ENCODE measurements around the gene SAMD13.
A peak's percentile ranks its signal among the peaks of the same experiment; 100 is the strongest.
"Not testable (repeated sequence)": the region's sequence is repeated elsewhere in the genome, so short reads cannot be mapped to it uniquely, and the experiment has no call there.

Gene SAMD13

DNA sequence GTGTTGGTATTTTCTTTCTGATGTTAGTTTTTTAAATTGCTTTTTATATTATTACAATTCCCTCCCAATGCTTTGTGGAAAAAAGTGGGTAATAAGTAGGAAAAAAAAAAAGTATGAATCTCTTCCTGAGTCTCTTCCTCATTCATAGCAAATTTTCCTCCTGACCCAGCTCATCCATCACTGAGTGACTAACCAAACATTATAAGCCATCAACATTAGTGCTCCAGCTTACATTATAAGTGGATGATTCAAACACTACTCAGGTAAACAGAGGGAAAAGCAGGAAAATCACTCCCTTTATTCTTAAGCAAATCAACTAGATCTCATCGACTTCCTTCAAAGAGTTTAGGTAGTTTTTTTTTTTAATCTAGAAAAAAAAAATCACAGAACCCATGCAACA, 15.4 kb upstream of the SAMD13 start:
- DNase-seq (ENCODE audit: low read depth), result peak; percentile 10

DNA sequence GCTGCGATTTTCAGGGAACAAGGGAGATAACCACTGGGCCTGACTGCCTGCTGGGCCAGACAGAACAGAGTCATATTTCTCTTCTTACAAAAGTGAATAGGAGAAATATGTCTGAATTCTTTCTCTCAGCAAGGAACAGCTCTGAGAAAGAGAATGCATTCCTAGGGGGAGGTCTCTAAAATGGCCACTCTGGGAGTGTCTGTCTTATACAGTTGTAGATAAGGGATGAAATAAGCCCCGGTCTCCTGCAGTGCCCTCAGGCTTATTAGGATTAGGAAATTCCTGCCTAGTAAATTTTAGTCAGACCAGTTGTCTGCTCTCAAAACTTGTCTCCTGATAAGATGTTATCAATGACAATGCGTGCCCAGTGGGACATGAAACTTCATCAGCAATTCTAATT, 14.1 kb upstream of the SAMD13 start:
- not testable (repeated sequence) for DNase-seq (ENCODE audit: low read depth)

- no peak for DNase-seq (ENCODE audit: low read depth)
These were observed 12.2 kb upstream of the SAMD13 start for GRCh38 chr1:84289169-84289785.

GRCh38 chr1:84291882-84292655, 9.4 kb upstream of the SAMD13 start:
- DNase-seq (ENCODE audit: low read depth), result no peak

DNA sequence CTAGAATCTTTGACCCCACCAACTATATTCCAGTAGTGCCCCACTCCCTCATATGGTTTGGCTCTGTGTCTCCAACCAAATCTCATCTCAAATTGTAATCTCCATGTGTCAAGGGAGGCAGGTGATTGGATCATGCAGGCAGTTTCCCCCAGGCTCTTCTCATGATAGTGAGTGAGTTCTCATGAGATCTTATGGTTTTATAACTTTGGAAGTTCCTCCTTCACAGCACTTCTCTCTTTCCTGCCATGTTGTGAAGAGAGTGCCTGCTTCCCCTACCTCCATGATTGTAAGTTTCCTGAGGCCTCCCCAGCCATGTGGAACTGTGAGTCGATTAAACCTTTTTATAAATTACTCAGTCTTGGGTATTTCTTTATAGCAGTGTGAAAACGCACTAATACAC, 7.7 kb upstream of the SAMD13 start:
- no peak for DNase-seq (ENCODE audit: low read depth)

GRCh38 chr1:84294751-84295150, 6.8 kb upstream of the SAMD13 start:
- no peak for DNase-seq (ENCODE audit: low read depth)

GRCh38 chr1:84297546-84298244, 3.8 kb upstream of the SAMD13 start:
- no peak for DNase-seq (ENCODE audit: low read depth)

GRCh38 chr1:84298328-84298683, 3.2 kb upstream of the SAMD13 start:
- peak; percentile 7 for DNase-seq (ENCODE audit: low read depth)

DNA sequence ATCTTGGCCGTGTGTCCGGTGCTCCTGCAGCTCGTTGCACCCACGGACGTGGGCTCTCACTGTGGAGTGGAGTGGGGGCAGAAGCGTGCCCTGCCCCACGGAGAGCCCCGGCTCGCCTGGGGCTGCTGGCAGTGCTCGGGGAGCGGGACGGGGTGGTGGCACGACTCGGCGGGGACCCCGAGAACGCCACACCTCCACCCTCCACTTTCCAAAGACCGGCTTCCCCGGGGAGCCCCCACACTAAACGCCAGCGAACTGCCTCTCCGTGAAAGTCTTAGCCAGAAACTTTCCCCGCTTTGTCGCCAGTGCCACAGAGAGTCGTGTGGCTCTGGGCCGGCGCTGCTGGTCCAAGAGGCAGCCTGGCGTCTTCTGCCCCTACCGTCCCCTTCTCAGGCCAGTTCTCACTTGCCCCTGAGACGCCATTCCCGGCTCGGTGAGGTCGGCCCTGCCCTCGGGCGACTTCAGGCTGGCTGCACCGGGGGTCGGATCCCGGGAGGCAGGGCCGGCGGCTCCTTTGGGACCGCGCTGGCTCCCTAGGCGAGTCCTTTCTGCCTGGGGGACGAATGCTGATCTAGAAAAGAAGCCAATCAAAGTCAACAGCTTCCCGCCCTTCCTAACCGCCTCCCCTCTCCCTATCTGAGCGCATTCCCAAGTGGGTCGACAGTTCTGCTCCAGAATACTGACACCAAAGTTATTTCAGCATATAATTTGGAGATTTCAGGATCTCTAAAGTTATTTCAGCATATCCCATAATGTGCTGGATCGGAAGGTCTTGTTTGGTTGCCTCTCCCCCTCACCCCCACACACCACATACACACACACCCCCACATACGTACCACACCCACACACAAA, 2.6 kb upstream of the SAMD13 start:
- no peak for DNase-seq (ENCODE audit: low read depth)

DNA sequence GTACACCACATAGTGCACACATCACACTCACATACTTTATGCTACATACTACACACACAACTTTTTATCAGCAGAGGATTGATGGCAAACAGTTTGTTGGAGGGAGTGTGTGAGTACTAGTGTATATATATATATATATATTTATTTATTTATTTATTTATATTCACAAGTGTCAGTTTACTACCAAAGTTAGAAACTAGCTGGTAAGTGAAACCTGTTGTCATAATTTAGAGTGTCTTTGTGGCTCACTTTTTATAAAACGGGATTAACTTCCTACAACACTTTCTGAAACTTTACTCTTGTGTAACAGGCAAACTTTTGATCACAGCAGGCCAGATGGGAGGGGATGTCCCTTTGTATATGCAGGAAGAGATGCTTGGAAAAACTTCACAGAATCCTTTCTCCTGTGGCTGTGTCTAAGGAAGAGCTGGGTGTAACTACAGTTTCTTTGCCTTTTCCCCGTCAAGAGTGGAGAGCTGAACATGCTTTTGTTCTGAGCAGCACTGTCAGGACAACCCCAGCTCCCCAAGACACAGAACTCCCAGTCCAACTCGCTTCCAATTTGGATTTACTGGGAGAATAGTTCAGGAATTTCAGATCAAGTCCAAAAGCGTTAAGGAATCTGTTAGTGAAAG, 1.9 kb upstream of the SAMD13 start:
- DNase-seq (ENCODE audit: low read depth), result no peak

GRCh38 chr1:84300501-84300900, 1.0 kb upstream of the SAMD13 start:
- no peak for DNase-seq (ENCODE audit: low read depth)

GRCh38 chr1:84301785-84302385, 377 bp downstream of the SAMD13 start:
- DNase-seq (ENCODE audit: low read depth), result no peak

DNA sequence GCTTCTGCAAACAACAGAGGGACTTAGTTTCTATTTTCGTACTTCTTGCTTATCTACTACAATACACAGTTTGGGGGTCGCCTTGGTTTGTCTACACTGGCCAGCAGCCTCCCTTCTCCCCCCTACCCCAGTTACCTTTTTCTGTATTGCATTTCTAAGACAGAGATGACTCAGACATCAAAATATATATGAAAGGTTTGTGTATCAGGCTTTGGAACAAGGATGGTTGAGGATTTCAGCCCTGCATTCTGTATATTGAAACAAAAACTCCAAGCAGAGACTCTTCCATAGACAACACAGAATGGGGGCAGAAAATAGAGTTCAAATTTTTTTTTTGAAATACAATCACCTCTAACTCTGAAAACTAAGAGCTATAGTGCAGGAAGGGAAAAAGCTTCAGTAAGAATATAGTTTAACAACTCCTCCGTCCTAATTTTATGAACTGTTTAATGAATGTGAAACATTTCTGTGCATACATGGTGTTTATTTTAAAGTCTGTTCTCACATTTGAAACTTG, 1.9 kb downstream of the SAMD13 start:
- no peak for DNase-seq (ENCODE audit: low read depth)

DNA sequence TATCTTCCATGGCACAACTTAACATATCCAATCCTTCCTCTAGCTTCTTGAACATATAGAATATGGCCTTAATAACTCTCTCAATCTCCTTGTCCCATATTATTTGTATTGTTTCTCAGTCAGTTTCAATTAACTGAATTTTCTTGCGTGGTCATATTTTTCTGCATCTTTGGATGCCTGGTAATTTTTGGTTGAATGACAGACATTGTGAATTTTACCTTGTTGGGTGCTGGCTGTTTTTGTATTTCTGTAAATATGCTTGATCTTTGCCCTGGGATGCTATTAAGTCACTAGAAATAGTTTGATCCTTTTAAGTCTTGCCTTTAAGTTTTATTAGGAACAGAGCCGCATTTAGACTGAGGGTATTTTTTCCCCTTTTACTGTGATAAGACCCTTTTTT, 5.9 kb downstream of the SAMD13 start:
- DNase-seq (ENCODE audit: low read depth), result no peak

DNA sequence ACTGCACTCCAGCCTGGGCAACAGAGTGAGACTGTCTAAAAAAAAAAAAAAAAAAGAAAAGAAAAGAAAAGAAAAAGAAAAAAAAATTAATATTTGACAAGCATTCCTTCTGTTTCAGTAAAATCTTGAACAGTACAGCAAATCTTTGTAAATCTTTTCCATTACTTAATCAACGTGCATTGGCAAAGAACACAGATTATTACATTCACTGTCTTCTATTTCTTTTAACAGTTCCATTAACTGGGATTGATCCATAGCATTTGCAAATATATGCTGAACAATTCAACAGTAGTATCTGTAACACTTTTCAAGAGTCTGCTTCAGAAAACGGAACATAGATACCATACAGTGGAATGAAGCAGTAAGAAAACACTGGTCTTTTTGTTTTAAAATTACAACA, 9.8 kb downstream of the SAMD13 start:
- no peak for DNase-seq (ENCODE audit: low read depth)

DNA sequence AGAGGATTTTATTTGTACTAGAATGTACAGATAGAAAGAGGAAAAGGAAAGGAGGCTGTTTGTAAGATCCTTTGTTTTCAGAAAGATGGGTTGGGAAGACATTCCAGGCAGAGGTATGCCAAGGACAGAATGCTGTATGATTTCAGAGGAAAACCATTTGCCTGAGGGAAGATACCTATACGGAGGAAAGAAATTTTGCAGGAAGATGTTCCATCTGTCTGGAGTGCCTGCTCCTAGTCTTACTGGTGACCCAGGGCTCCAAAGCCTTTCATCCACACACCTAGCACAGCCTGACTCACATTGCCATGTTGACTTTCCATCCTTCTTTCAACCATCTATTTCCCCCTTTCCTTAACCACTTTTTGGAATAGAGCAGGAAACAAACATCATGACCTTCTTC, 18.2 kb downstream of the SAMD13 start:
- DNase-seq (ENCODE audit: low read depth), result no peak

DNA sequence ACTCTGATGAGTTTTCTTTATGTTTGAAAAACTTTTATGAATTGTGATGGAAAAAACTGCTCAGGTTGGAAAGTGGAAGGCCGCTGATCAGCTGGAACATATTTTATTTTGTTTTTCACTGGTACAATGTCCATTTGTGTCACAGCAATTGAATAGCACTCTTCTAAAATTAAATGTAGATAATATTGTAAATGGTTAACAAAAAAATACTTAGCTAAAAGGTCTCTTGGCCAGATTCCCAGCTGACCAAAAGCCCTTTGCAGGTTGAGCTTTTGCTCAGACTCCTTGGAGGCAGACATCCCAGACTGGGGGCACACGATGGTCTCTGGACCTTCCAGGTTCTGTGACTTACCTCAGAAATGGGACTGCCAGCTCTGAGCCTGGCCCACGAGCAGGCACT, 26.3 kb downstream of the SAMD13 start:
- DNase-seq (ENCODE audit: low read depth), result no peak

DNA sequence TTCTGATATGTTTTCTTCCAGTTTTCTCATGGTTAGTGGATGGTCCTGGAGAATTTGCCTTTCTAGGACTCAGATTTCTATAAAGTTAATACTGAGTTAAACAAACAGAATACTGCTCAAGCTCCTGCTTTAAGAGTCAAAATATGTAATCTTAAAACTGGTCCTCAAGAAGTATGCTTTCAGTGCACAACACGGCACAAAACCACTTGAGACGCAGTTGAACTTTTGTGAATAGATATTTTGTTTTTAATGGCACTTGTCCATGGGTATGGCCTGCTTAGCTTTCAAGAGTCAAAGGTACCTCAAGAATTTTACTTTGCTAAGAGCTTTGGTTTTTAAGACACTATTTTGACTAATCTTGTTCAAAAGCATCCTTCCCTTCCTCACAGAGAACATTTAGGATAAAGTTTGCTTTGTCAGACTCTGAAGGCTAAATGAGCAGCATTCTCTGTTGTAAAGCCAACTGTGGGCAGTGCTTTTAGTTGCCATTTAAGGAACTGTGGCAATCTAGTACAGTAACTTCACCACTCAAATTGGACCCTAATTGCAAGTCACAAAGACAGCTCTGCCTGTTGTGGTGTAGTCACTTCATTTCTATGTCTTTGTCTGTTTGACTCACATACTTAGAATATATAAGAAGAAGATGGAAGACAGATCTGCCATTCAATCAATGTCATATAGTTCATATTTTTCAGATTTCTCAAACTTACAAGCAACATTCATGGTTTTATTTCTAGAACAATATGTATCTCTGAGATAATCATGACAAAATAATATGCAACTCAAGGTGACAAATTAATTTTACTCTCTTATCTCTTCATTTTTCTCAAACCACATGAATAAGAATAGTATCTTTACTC, 28.8 kb downstream of the SAMD13 start:
- no peak for DNase-seq (ENCODE audit: low read depth)

GRCh38 chr1:84339503-84339902, 38.0 kb downstream of the SAMD13 start:
- DNase-seq (ENCODE audit: low read depth), result no peak

- no peak for DNase-seq (ENCODE audit: low read depth)
These were observed 42.8 kb downstream of the SAMD13 start for GRCh38 chr1:84344286-84344685.

All from GM04504 (cell line).